SHP77 treated with DMSO at 0.1 percent for 48 hours (cell line): Measurements from ENCODE around the gene USP20.

Experiments used
- DNase-seq: peaks from one replicate; lab custom pipeline; 2025; lab: John Stamatoyannopoulos, UW

The USP20 gene

GRCh38 chr9:129875687-129876395, 40.6 kb downstream of the USP20 start:
- DNase-seq: no peak

GRCh38 chr9:129876815-129877214, 41.6 kb downstream of the USP20 start:
- DNase-seq: no peak

GRCh38 chr9:129878291-129878690, 43.0 kb downstream of the USP20 start:
- DNase-seq: no peak

- no peak for DNase-seq
These were observed 43.9 kb downstream of the USP20 start for GRCh38 chr9:129879103-129879699.

GRCh38 chr9:129879991-129880653, 44.9 kb downstream of the USP20 start:
- DNase-seq: no peak

GRCh38 chr9:129880654-129881546, 45.6 kb downstream of the USP20 start:
- no peak for DNase-seq

- DNase-seq: no peak
These were observed 46.5 kb downstream of the USP20 start for GRCh38 chr9:129881547-129882324.

- peak; percentile 69 for DNase-seq
These were observed 49.2 kb downstream of the USP20 start for GRCh38 chr9:129884220-129885017.

GRCh38 chr9:129885018-129885669, 49.9 kb downstream of the USP20 start:
- DNase-seq: peak; percentile 40

- peak; percentile 27 for DNase-seq
These were observed 50.4 kb downstream of the USP20 start for GRCh38 chr9:129885670-129886106.

GRCh38 chr9:129886226-129887174, 51.2 kb downstream of the USP20 start:
- DNase-seq: no peak

- no peak for DNase-seq
These were observed 52.4 kb downstream of the USP20 start for GRCh38 chr9:129887334-129888292.

GRCh38 chr9:129888293-129889121, 53.2 kb downstream of the USP20 start:
- DNase-seq: no peak

GRCh38 chr9:129889122-129889940, 54.1 kb downstream of the USP20 start:
- no peak for DNase-seq

- DNase-seq: no peak
These were observed 54.9 kb downstream of the USP20 start for GRCh38 chr9:129889941-129890717.
